PFSK-1 (cell line): Measurements from ENCODE around the gene ENTPD3.

Source experiments
- FOXP2 ChIP-seq: optimal IDR thresholded peaks from 2 replicates; pipeline ENCODE3; 2011; ENCODE audit warnings: borderline replicate concordance, control low read depth, inconsistent platforms; ENCODE audit not compliant: insufficient read depth; ENCODE audit errors: extremely low read length, extremely low read depth
- POLR2AphosphoS5 ChIP-seq: IDR thresholded peaks from 2 replicates; pipeline ENCODE4 v1.6.1; 2012; ENCODE audit warnings: low read depth, mild to moderate bottlenecking, control low read depth, low read length, moderate library complexity
- REST ChIP-seq, 2 experiments: IDR thresholded peaks; 2 replicates each; pipeline versions ENCODE4 v1.6.1 to v1.8.0; 2011 to 2012; ENCODE audit warnings: low read depth in 2 of 2, low read length in 2 of 2, control low read depth in 1 of 2, inconsistent platforms in 1 of 2, mild to moderate bottlenecking in 1 of 2, moderate library complexity in 1 of 2; ENCODE audit not compliant: insufficient read depth in 1 of 2
- SIN3A ChIP-seq: IDR thresholded peaks from 2 replicates; pipeline ENCODE4 v1.6.1; 2012; ENCODE audit warnings: mild to moderate bottlenecking, low read length, moderate library complexity, borderline replicate concordance; ENCODE audit not compliant: insufficient read depth
- TAF1 ChIP-seq: IDR thresholded peaks from 2 replicates; pipeline ENCODE4 v1.6.1; 2012; ENCODE audit warnings: low read length, control low read depth, borderline replicate concordance; ENCODE audit not compliant: insufficient read depth

- TF ChIP-seq SIN3A (no peak), REST (IDR thresholded peaks at IDR 0.05; ENCODE audit: insufficient read depth in 1 of 2, low read depth in 2 of 2, low read length in 2 of 2) (no peak), POLR2AphosphoS5 (no peak), TAF1 (no peak), FOXP2 (no peak)
Measured at GRCh38 chr3:40396406-40396805, 9.4 kb downstream of the ENTPD3 start.
